Fibroblast of skin of left quadriceps (primary cell): ENCODE measurements around the gene DMD.

ENCODE experiments used
- DNase-seq, 2 experiments: peaks; one replicate each; pipeline ENCODE4 v3.0.0-alpha.2; 2013; ENCODE audit warnings: low read depth in 2 of 2

The DMD gene

GRCh38 chrX:31186693-31187338 is 2024.5 kb downstream of the DMD start:
- no peak for DNase-seq

GRCh38 chrX:31185884-31186283 is 2025.5 kb downstream of the DMD start:
- DNase-seq, result no peak

GRCh38 chrX:31181377-31182000 is 2029.9 kb downstream of the DMD start:
- DNase-seq, result no peak

- no peak for DNase-seq
Measured at GRCh38 chrX:31179203-31179602, 2032.1 kb downstream of the DMD start.

GRCh38 chrX:31178769-31179125 is 2032.6 kb downstream of the DMD start:
- no peak for DNase-seq

GRCh38 chrX:31178064-31178768 is 2033.1 kb downstream of the DMD start:
- DNase-seq, result no peak

- no peak for DNase-seq
Measured at GRCh38 chrX:31170792-31171191, 2040.6 kb downstream of the DMD start.

GRCh38 chrX:31168551-31168950 is 2042.8 kb downstream of the DMD start:
- DNase-seq, result no peak

GRCh38 chrX:31166832-31167231 is 2044.5 kb downstream of the DMD start:
- no peak for DNase-seq

- no peak for DNase-seq
Measured at GRCh38 chrX:31166416-31166815, 2044.9 kb downstream of the DMD start.

- DNase-seq, result no peak
Measured at GRCh38 chrX:31165241-31166035, 2045.9 kb downstream of the DMD start.

- DNase-seq, result no peak
Measured at GRCh38 chrX:31154946-31155345, 2056.4 kb downstream of the DMD start.

GRCh38 chrX:31153475-31154047 is 2057.8 kb downstream of the DMD start:
- no peak for DNase-seq

GRCh38 chrX:31147175-31147574 is 2064.2 kb downstream of the DMD start:
- DNase-seq, result no peak

- no peak for DNase-seq
Measured at GRCh38 chrX:31139961-31140360, 2071.4 kb downstream of the DMD start.

GRCh38 chrX:31138124-31138523 is 2073.2 kb downstream of the DMD start:
- DNase-seq, result no peak

- DNase-seq, result no peak
Measured at GRCh38 chrX:31136144-31136611, 2075.2 kb downstream of the DMD start.

GRCh38 chrX:31132821-31133241 is 2078.5 kb downstream of the DMD start:
- no peak for DNase-seq

- no peak for DNase-seq
Measured at GRCh38 chrX:31130457-31131220, 2080.7 kb downstream of the DMD start.

- DNase-seq, result no peak
Measured at GRCh38 chrX:31128855-31129254, 2082.5 kb downstream of the DMD start.

GRCh38 chrX:31127716-31128115 is 2083.6 kb downstream of the DMD start:
- DNase-seq, result no peak
